Muscle of arm (tissue), 12 donors: ENCODE measurements around the gene RARS1. TPM values are rescaled to one million over a fixed set of nuclear protein-coding genes. Genes with fewer than 3 reads are reported as not detected.

Experiments
- DNase-seq: peaks from one replicate; pipeline ENCODE4 v3.0.0-alpha.2; 2013
- polyA plus RNA-seq, 12 donors: library from polyadenylated mRNA; unstranded; fragments of 120-200 nt; gene quantifications; one replicate each; pipeline ENCODE4 v1.2.1, GENCODE V29; 2013; ENCODE audit not compliant: insufficient read length in 12 of 12

Gene RARS1
- polyA plus RNA-seq, 12 donors = 31.5 to 78.1 (median 61.7) TPM; not detected in 1

GRCh38 chr5:168550656-168551055, 64.4 kb downstream of the RARS1 start:
- DNase-seq = no peak

GRCh38 chr5:168552146-168552545, 65.9 kb downstream of the RARS1 start:
- peak; percentile 22 for DNase-seq

GRCh38 chr5:168553377-168554130, 67.3 kb downstream of the RARS1 start:
- DNase-seq = no peak

- no peak for DNase-seq
Observed at GRCh38 chr5:168557389-168557788, 71.1 kb downstream of the RARS1 start.

GRCh38 chr5:168562279-168562678, 76.0 kb downstream of the RARS1 start:
- DNase-seq = no peak

GRCh38 chr5:168563959-168564358, 77.7 kb downstream of the RARS1 start:
- DNase-seq = no peak

GRCh38 chr5:168568738-168569137, 82.5 kb downstream of the RARS1 start:
- no peak for DNase-seq

Other genes with a start within 250 kb of the RARS1 start
- 10 to 100 TPM in 1 of 12 donors, 1 to 10 TPM in 5, under 1 TPM in 5, not detected in 1; 0.45 to 15.5 (median 1.4) TPM for gene WWC1, start 194.8 kb upstream of the RARS1 start, polyA plus RNA-seq
- gene FBLL1, start 42.8 kb downstream of the RARS1 start, polyA plus RNA-seq = 1 to 10 TPM in 3 of 12 donors, under 1 TPM in 7, not detected in 2; 0.29 to 2.2 (median 0.88) TPM
- 10 to 100 TPM in 11 of 12 donors, not detected in 1; 34.2 to 51.8 (median 45.9) TPM for gene PANK3, start 92.9 kb downstream of the RARS1 start, polyA plus RNA-seq